Stimulated activated CD8-positive, alpha-beta memory T cell treated with anti-CD3 and anti-CD28 coated beads, Interleukin-2, amount 100 ng/mL, for 1 hour (primary cell): ENCODE data around the gene OOSP4B.
"Not testable (repeated sequence)": the region's sequence is repeated elsewhere in the genome, so short reads cannot be mapped to it uniquely, and the experiment has no call there.

Experiments used
- DNase-seq, 2 donors: peaks; one replicate each; pipeline ENCODE4 v3.0.0-alpha.2; 2020; ENCODE audit warnings: low read depth in 2 of 2

OOSP4B gene

DNA sequence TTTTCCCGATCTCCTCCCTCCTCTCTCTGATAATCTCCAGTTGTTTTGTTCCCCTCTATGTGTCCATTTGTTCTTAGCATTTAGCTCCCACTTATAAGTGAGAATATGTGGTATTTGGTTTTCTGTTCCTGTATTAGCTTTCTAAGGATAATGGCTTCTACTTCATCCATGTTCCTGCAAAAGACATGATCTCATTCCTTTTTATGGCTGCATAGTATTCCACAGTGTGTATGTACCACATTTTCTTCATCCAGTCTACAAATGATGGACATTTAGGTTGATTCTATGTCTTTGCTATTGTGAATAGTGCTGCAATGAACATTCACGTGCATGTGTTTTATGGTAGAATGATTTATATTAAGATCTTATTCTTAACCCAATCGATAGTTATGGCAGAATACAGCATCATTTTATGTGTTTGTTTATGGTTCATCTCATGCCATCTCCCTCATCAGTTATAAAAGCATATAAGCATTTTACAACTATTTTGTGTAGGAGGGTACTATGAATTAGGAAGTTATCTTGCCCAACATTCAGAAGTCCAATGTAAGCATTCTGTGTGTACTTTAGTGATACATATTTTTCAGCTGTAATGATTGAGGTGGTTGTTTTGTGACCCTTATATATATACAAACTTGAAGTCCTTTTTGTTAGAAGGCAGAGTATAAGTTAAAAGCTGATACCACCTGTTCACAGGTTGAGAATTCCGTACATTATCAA lies 42.7 kb downstream of the OOSP4B start:
- no peak for DNase-seq

DNA sequence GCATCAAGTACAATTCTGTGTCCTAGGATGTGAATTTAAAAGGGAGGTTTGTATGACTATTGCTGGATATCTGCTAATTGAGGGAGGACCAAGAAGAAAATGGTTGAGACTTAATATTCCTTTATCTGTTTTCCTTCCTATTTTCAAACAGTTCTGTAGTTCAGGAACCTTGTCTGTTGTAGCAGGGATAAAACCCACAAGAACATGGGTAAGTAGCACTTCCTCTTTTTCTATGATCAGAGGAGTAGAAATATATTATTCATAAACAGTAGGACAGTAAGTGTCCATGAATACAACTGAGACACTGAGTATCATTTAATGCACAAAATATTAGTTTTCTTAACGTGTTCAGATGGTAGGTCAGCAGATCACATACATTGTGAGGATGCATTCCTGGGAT lies 47.1 kb downstream of the OOSP4B start:
- DNase-seq, result no peak

DNA sequence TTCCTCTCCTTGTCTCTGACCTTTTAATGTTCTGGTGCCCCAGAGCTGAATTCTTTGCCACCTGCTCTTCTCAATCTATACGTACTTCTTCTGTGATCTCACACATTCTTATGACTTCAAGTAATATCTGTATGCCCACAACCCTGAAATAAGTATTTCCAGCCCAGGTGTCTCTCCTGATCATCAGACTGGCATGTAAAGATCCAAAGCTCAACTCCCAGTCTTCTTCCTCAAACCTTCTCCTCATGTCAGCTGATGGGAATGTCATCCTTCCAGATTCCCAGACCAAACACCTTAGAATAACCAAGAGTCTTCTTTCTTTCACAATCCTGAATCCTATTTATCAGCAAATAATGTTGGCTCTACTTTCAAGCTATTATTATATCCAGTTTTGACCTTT lies 48.8 kb downstream of the OOSP4B start:
- no peak for DNase-seq

DNA sequence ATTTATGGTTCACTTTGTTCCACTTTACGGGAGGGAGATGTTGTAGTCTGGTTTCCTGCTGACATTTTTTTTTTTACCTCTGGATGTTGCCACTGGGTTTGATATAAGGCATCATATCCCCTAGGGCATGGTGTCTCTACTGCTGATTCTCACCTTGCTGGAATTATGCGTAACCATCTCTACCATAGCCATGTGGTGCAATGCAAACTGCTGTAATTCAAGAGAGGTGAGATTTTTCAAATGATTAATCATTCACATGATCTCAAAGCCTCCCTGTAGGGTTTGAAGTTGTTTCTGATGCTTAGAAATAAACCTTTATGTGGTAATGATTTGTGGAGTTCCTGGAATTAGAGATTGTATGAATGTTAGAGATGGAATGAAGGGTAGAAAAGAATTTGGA lies 52.5 kb downstream of the OOSP4B start:
- DNase-seq, result no peak

DNA sequence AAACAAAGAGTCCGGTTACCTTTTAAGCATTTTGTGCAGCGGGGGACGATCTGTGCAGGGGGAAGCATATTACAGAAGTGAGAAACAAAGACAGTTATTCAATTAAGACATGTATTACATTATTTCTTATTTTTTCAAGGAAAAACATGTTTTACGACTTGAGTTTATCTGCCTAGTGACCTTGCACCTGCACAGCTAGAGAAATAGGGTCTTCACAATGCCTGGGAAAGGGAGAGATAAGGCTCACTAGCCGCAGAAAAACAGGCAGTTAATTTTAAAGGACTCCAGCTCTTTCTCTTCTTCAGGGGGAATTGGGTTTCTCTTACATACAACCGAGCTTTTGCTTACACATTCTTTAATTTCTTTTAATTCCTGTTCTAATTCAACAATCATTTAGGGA lies 54.7 kb downstream of the OOSP4B start:
- DNase-seq, result not testable (repeated sequence)

DNA sequence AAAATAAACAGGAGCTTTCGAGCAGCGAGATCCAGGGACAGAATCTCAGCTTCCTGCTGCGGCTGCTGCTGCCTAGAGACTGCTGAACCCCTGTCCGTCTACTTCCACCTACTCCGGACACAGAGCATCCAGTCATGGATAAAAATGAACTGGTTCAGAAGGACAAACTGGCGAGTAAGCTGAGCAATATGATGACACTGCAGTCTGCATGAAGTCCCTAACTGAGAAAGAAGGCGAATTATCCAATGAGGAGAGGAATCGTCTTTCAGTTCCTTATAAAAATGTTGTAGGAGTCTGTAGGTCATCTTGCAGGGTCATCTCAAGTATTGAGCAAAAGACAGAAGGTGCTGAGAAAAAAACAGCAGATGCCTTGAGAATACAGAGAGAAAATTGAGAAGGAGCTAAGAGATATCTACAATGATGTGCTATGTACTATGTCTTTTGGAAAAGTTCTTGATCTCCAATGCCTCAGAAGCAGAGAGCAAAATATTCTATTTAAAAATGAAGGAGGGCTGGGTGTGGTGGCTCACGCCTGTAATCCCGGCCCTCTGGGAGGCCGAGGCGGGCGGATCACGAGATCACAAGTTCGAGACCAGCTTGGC lies 60.3 kb downstream of the OOSP4B start:
- DNase-seq, result no peak

DNA sequence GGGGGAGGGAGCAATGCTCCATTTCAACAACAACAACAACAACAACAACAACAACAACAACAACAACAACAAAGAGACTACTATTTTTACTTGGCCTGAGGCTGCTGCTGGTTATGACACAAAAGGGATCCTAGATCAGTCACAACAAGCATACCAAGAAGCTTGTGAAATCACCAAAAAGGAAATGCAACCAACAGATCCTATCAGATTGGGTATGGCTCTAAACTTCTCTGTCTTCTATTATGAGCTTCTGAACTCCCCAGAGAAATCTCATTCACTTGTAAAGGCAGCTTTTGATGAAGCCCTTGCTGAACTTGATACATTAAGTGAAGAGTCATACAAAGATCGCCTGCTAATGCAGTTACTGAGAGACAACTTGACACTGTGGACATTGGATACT lies 61.0 kb downstream of the OOSP4B start:
- no peak for DNase-seq

DNA sequence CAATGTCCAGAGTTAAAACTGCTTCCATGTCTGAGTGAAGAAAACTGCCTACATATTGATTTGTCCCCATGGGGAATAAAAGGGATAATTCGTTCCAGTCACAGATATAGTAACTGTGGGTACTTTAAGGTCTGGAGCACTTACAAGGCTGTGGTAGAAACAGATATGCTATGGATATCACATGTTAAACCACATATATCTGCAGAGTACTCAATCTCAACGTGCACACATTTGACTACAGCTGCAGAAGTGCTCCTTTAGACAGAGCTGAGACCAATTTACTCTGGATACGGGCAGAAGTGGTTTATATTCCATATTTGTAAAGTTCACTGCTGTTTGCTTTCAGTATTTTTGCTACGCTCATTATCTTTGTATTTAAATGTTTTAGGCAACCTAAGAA lies 61.8 kb downstream of the OOSP4B start:
- no peak for DNase-seq

DNA sequence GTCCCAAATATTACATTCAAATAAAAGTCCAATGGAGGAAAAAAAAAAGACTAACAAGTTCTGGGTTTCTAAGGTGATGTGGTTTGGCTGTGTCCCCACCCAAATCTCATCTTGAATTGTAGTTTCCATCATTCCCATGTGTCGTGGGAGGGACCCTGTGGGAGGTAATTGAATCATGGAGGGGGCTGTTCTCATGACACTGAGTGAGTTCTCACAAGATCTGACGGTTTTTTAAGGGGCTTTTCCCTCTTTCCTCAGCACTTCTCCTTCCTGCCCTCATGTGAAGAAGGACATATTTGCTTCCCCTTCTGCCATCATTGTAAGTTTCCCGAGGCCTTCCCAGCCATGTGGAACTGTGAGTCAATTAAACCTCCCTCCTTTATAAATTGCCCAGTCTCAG lies 63.6 kb downstream of the OOSP4B start:
- DNase-seq, result no peak
